ENCODE measurements around the gene DDHD1. TPM values are rescaled to one million over a fixed set of nuclear protein-coding genes. Genes with fewer than 3 reads are reported as not detected.
A peak's percentile ranks its signal among the peaks of the same experiment; 100 is the strongest.

The DDHD1 gene
- total and polyA plus RNA-seq, 2 donors from 2014 or later, result 2.1 to 11.9 TPM

DNA sequence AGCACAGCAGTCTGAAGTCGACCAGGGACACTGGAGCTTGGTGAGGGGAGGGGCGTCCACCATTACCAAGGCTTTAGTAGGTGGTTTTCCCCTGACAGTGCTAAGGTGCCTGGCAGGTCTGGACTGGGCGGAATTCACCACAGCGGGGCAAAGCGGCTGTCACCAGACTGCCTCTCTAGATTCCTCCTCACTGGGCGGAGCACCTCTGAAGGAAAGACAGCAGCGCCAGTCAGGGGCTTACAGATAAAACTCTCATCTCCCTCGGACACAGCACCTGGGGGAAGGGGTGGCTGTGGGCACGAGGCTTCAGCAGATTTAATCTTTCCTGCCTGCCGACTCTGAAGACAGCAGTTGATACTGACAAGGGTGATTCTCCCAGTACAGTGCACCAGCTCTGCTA is 39.1 kb downstream of the DDHD1 start:
- Histone ChIP-seq H3K36me3 (ENCODE audit: control insufficient read depth in 2 of 3, insufficient read depth in 3 of 3, low read length in 3 of 3) (no peaks in the 10 kb centered on the region), H3K9ac (ENCODE audit: low read length in 3 of 3) (no peak overlapping the region), H3K9me3 (ENCODE audit: control insufficient read depth in 2 of 3, insufficient read depth in 1 of 3, low read length in 3 of 3) (no peaks in the 10 kb centered on the region), H3K4me1 (ENCODE audit: control insufficient read depth in 2 of 3, insufficient read depth in 2 of 3, low read depth in 1 of 3, low read length in 3 of 3) (no peaks in the 10 kb centered on the region), H3K27me3 (ENCODE audit: control insufficient read depth, insufficient read depth, low read length) (no peaks in the 10 kb centered on the region), H3K4me3 (ENCODE audit: low read length in 3 of 3) (no peak overlapping the region), H3K27ac (ENCODE audit: low read depth in 2 of 2, low read length in 2 of 2) (no peak overlapping the region)
- no peak for DNase-seq
- TF ChIP-seq, protein P1, sequence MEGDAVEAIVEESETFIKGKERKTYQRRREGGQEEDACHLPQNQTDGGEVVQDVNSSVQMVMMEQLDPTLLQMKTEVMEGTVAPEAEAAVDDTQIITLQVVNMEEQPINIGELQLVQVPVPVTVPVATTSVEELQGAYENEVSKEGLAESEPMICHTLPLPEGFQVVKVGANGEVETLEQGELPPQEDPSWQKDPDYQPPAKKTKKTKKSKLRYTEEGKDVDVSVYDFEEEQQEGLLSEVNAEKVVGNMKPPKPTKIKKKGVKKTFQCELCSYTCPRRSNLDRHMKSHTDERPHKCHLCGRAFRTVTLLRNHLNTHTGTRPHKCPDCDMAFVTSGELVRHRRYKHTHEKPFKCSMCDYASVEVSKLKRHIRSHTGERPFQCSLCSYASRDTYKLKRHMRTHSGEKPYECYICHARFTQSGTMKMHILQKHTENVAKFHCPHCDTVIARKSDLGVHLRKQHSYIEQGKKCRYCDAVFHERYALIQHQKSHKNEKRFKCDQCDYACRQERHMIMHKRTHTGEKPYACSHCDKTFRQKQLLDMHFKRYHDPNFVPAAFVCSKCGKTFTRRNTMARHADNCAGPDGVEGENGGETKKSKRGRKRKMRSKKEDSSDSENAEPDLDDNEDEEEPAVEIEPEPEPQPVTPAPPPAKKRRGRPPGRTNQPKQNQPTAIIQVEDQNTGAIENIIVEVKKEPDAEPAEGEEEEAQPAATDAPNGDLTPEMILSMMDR (IDR thresholded peaks at IDR 0.05; ENCODE audit: borderline replicate concordance, extremely low read depth, insufficient read depth), result no peak
- no peak for FAIRE-seq
- intact Hi-C loops (cut with DNase I), result no loop called here

DNA sequence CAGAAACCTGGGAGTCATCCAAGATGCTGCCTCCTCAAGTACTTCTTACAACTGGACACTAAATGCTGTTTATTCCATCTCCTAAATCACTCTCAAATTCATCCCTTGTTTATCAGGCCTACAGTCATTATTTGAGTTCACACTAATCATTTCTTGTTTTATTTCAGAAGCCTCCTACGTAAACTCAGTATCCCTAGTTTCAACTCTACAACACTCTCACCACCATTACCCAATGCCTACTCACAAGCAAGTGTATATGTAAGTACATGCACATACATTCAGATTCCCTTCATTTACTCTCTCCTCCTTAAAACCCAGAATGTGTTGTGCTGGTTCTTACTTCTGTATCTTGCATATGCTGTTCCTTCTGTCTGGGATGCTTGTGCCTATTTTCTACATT is 43.0 kb downstream of the DDHD1 start:
- H3K9ac ChIP-seq (ENCODE audit: low read length in 3 of 3), result no peak overlapping the region
- intact Hi-C loops (cut with DNase I), result no loop called here
- TF ChIP-seq, protein P1 (IDR thresholded peaks at IDR 0.05; ENCODE audit: borderline replicate concordance, extremely low read depth, insufficient read depth), result no peak
- H3K36me3 ChIP-seq (ENCODE audit: control insufficient read depth in 2 of 3, insufficient read depth in 3 of 3, low read length in 3 of 3), result no peaks in the 10 kb centered on the region
- no peak overlapping the region for H3K27ac ChIP-seq (ENCODE audit: low read depth in 2 of 2, low read length in 2 of 2)
- FAIRE-seq (no peak), DNase-seq (no peak)
- H3K27me3 ChIP-seq (ENCODE audit: control insufficient read depth, insufficient read depth, low read length), result no peaks in the 10 kb centered on the region
- H3K4me1 ChIP-seq (ENCODE audit: control insufficient read depth in 2 of 3, insufficient read depth in 2 of 3, low read depth in 1 of 3, low read length in 3 of 3), result no peaks in the 10 kb centered on the region
- no peak overlapping the region for H3K4me3 ChIP-seq (ENCODE audit: low read length in 3 of 3)
- H3K9me3 ChIP-seq (ENCODE audit: control insufficient read depth in 2 of 3, insufficient read depth in 1 of 3, low read length in 3 of 3), result no peaks in the 10 kb centered on the region

DNA sequence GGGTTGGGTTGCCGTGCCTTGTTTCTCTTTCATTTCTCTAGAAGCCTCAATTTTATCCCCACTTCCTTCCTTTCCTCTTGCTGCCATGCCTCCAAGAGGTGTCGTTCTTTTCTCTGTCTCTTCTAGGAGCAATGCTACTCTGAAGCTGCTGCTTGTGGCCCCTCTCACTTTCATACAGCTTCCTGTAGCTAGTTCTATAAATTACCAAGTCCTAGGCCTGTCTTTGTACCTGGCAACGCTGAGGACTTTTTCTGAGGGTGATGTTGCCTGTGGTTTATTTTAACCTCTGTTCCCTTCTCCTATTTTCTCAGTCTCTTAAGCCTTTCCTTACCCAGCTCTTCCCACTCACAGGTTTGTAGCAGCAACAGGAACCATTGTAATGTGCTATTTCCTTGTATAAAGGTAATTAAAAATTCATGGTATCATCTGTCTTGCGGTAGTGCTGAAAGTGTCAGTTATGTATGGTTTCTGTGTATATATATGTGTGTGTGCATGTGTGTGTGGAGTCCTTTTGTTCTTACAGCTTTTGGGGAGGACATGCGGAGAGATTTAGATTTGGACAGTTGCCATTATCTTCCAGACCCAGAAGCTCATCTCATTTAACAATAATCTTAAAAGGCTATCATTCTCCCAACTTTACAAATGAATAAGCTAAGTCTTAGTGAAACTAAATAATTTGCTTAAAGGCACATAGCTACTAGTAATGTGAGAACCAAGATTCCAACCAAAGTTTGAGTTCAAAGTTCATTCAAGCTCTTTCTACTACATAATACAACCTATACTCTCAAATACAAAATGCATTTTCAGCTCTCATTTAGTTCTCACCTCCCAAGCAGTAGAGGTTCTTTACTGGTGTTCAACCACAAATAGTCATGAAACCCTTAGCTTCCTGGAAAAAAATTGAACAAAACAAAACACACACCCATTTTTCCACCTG is 43.8 kb downstream of the DDHD1 start:
- Histone ChIP-seq H3K9ac (ENCODE audit: low read length in 3 of 3) (no peak overlapping the region), H3K36me3 (ENCODE audit: control insufficient read depth in 2 of 3, insufficient read depth in 3 of 3, low read length in 3 of 3) (no peaks in the 10 kb centered on the region), H3K4me1 (ENCODE audit: control insufficient read depth in 2 of 3, insufficient read depth in 2 of 3, low read depth in 1 of 3, low read length in 3 of 3) (no peaks in the 10 kb centered on the region), H3K27me3 (ENCODE audit: control insufficient read depth, insufficient read depth, low read length) (no peaks in the 10 kb centered on the region), H3K9me3 (ENCODE audit: control insufficient read depth in 2 of 3, insufficient read depth in 1 of 3, low read length in 3 of 3) (no peaks in the 10 kb centered on the region), H3K4me3 (ENCODE audit: low read length in 3 of 3) (peak overlapping the region in 1 of 3 donors; percentile 36), H3K27ac (ENCODE audit: low read depth in 2 of 2, low read length in 2 of 2) (no peak overlapping the region)
- FAIRE-seq (no peak), DNase-seq (peak in 1 of 5 donors; percentile 12)
- intact Hi-C loops (cut with DNase I), result no loop called here
- TF ChIP-seq, protein P1 (IDR thresholded peaks at IDR 0.05; ENCODE audit: borderline replicate concordance, extremely low read depth, insufficient read depth), result no peak
